K562 (cell line): ENCODE results near the gene XRCC3. TPM values are rescaled to one million over a fixed set of nuclear protein-coding genes. Genes with fewer than 3 reads are reported as not detected.

Experiments
- ATAC-seq: fragments of 200-7000 bp; cut with Tn5 transposase; 3 replicates; pipeline ENCODE4 v1.9.1; 2020; ENCODE audit warnings: moderate library complexity
- BruUV-seq: library from RNA; stranded (reverse); fragments of 400-500 nt; replicated peaks from 2 replicates; lab custom pipeline; 2021; lab: Mats Ljungman, UMichigan
- CTCF ChIA-PET: fragments of 300-600 bp; formaldehyde crosslinking; extraction: SDS; loops from one replicate; lab custom pipeline; 2021; ENCODE audit warnings: low intra/inter-chr PET ratio; lab: Yijun Ruan, JAX
- POLR2A ChIA-PET: fragments of 300-600, 350-650 bp; sonication (Branson Sonifier 250); formaldehyde crosslinking; extraction: SDS; loops from one replicate; lab custom pipeline; 2021; ENCODE audit warnings: antibody characterized with exemption, inconsistent platforms; lab: Yijun Ruan, JAX
- DNase-seq, 4 experiments: peaks; one replicate each; pipeline versions ENCODE4 v3.0.0 to v3.0.0-alpha.2; 2011 to 2018; ENCODE audit warnings: low spot score in 3 of 4, mixed read lengths in 3 of 4; ENCODE audit errors: extremely low read depth in 1 of 4
- FAIRE-seq: peaks from 2 replicates; lab custom pipeline; 2011; peaks lifted over from hg19 to GRCh38; lab: Jason Lieb, UNC
- H2AFZ ChIP-seq: 2 replicates; pipeline ENCODE4 v1.6.0; 2011; ENCODE audit warnings: low read depth, low read length, control low read depth, inconsistent platforms
- H3K27ac ChIP-seq: fragments of 200-600 bp; 3 replicates; pipeline ENCODE4 v1.8.0; 2011; ENCODE audit warnings: low read depth, mild to moderate bottlenecking, control low read depth, inconsistent platforms, low read length, moderate library complexity, mixed read lengths; ENCODE audit errors: extremely low read depth
- H3K27me3 ChIP-seq, 2 experiments: fragments of 300-600 bp in 1 of 2; 2 replicates in 1 of 2; 3 replicates in 1 of 2; pipeline versions ENCODE4 v1.6.0 to v1.8.0; 2011; ENCODE audit warnings: inconsistent platforms in 2 of 2, low read length in 2 of 2, mild to moderate bottlenecking in 1 of 2, mixed read lengths in 1 of 2, moderate library complexity in 1 of 2; ENCODE audit not compliant: control insufficient read depth in 2 of 2, insufficient read depth in 2 of 2
- H3K36me3 ChIP-seq: fragments of 300-600 bp; 3 replicates; pipeline ENCODE4 v1.8.0; 2011; ENCODE audit warnings: mild to moderate bottlenecking, low read length, inconsistent platforms; ENCODE audit not compliant: control insufficient read depth, insufficient read depth
- H3K4me1 ChIP-seq, 2 experiments: fragments of 200-600 bp in 1 of 2; replicated peaks in 1 of 2; 2 replicates in 1 of 2; 3 replicates in 1 of 2; pipeline versions ENCODE4 v1.5.1 to v1.8.0; 2011; ENCODE audit warnings: inconsistent platforms in 2 of 2, low read length in 2 of 2, mild to moderate bottlenecking in 1 of 2, mixed read lengths in 1 of 2, moderate library complexity in 1 of 2; ENCODE audit not compliant: control insufficient read depth in 2 of 2, insufficient read depth in 2 of 2
- H3K4me2 ChIP-seq: 2 replicates; pipeline ENCODE4 v1.6.1; 2011; ENCODE audit warnings: low read length, control low read depth, inconsistent platforms, mixed read lengths; ENCODE audit not compliant: insufficient read depth
- H3K4me3 ChIP-seq: fragments of 200-600 bp; sonication (generic), shearing (Covaris generic); 2 replicates; pipeline ENCODE4 v1.5.1; 2016; ENCODE audit warnings: control low read depth, inconsistent platforms
- H3K79me2 ChIP-seq: fragments of 200-600 bp; 3 replicates; pipeline ENCODE4 v1.8.0; 2011; ENCODE audit warnings: low read length, inconsistent platforms; ENCODE audit not compliant: control insufficient read depth, insufficient read depth
- H3K9ac ChIP-seq, 2 experiments: 2 replicates each; pipeline versions ENCODE4 v1.6.0 to v1.6.1; 2011; ENCODE audit warnings: low read depth in 2 of 2, low read length in 2 of 2, control low read depth in 1 of 2, inconsistent platforms in 1 of 2, mild to moderate bottlenecking in 1 of 2, mixed read lengths in 1 of 2; ENCODE audit not compliant: insufficient read depth in 1 of 2
- H3K9me1 ChIP-seq: one replicate; pipeline ENCODE4 v1.6.0; 2011; ENCODE audit warnings: inconsistent platforms, mild to moderate bottlenecking, low read length, moderate library complexity; ENCODE audit not compliant: control insufficient read depth, insufficient read depth
- H3K9me3 ChIP-seq: replicated peaks from 2 replicates; pipeline ENCODE4 v1.5.1; 2011; ENCODE audit warnings: low read depth, low read length, inconsistent platforms; ENCODE audit not compliant: control insufficient read depth, insufficient read depth
- H4K20me1 ChIP-seq: replicated peaks from 2 replicates; pipeline ENCODE4 v1.6.1; 2011; ENCODE audit warnings: low read length, inconsistent platforms, mixed read lengths; ENCODE audit not compliant: control insufficient read depth, insufficient read depth
- CBFA2T3 ChIP-seq: fragments of 450-650 bp; IDR thresholded peaks from 2 replicates; pipeline ENCODE4 v1.6.1; 2017
- CBX5 ChIP-seq: IDR thresholded peaks from 2 replicates; pipeline ENCODE4 v1.6.1; 2014; ENCODE audit warnings: low read depth, borderline replicate concordance
- DEAF1 ChIP-seq: fragments of 450-650 bp; formaldehyde crosslinking; IDR thresholded peaks from 2 replicates; pipeline ENCODE4 v1.4.0; 2020; ENCODE audit warnings: mild to moderate bottlenecking, moderate library complexity
- EGR1 ChIP-seq: fragments of 450-650 bp; conservative IDR thresholded peaks from 2 replicates; pipeline ENCODE4 v1.6.1; 2017; ENCODE audit warnings: mild to moderate bottlenecking
- ELF2 ChIP-seq: fragments of 250-450 bp; sonication (Bioruptor Pico); IDR thresholded peaks from 2 replicates; pipeline ENCODE4 v1.5.0; 2021; ENCODE audit warnings: mild to moderate bottlenecking
- KLF6 ChIP-seq: fragments of 250-450 bp; sonication (Bioruptor Pico); IDR thresholded peaks from 2 replicates; pipeline ENCODE4 v1.4.0; 2020; ENCODE audit warnings: mild to moderate bottlenecking, moderate library complexity, borderline replicate concordance
- MTA2 ChIP-seq: fragments of 450-650 bp; IDR thresholded peaks from 2 replicates; pipeline ENCODE4 v1.6.1; 2016; ENCODE audit warnings: low read depth
- NCOA6 ChIP-seq: fragments of 450-650 bp; IDR thresholded peaks from 2 replicates; pipeline ENCODE4 v1.6.1; 2017; ENCODE audit warnings: mild to moderate bottlenecking
- NFATC3 ChIP-seq: fragments of 450-650 bp; IDR thresholded peaks from 2 replicates; pipeline ENCODE4 v1.6.1; 2017; ENCODE audit warnings: mild to moderate bottlenecking
- NR2C2 ChIP-seq, 2 experiments: fragments of 200-800 bp in 1 of 2; sonication (Bioruptor generic) in 1 of 2; sonication (generic) in 1 of 2; formaldehyde crosslinking in 1 of 2; IDR thresholded peaks; 2 replicates each; pipeline versions ENCODE4 v1.6.1 to v1.8.0; 2016 to 2022; ENCODE audit warnings: mild to moderate bottlenecking in 1 of 2, missing compliant biosample characterization in 1 of 2, missing genetic modification characterization in 1 of 2, missing genetic modification reagents in 1 of 2
- RBM17 ChIP-seq: fragments of 200-400 bp; formaldehyde crosslinking; IDR thresholded peaks from 2 replicates; pipeline ENCODE4 v1.6.1; 2017; ENCODE audit warnings: low read depth, mild to moderate bottlenecking, low read length, borderline replicate concordance
- ZNF197 ChIP-seq: fragments of 200-800 bp; sonication (Bioruptor generic); IDR thresholded peaks from 2 replicates; pipeline ENCODE4 v1.6.1; 2016; ENCODE audit warnings: low read depth, missing genetic modification characterization, missing compliant biosample characterization
- ZNF253 ChIP-seq: fragments of 250-450 bp; sonication (Bioruptor Pico); conservative IDR thresholded peaks from 2 replicates; pipeline ENCODE4 v1.6.1; 2021; ENCODE audit warnings: mild to moderate bottlenecking
- ZNF764 ChIP-seq: fragments of 250-450 bp; sonication (Bioruptor Pico); IDR thresholded peaks from 2 replicates; pipeline ENCODE4 v1.4.0; 2020; ENCODE audit warnings: low read depth, mild to moderate bottlenecking, moderate library complexity
- WGBS: fragments of 100-300 bp; shearing (Covaris generic); methylation state at CpG from one replicate; pipeline ENCODE4 v1.1.6; 2016; ENCODE audit warnings: low coverage, mixed read lengths; ENCODE audit not compliant: insufficient coverage; ENCODE audit errors: missing lambda C conversion rate; 5-methylcytosine and 5-hydroxymethylcytosine counted together
- in situ Hi-C: fragments of 300-500 bp; cut with MboI; formaldehyde crosslinking; loops from 4 replicates; pipeline ENCODE4 v1.15.0; 2018; ENCODE audit warnings: inconsistent platforms, mixed read lengths
- intact Hi-C: fragments of 100-400 bp; cut with micrococcal nuclease; formaldehyde crosslinking; loops from 2 replicates; pipeline ENCODE4 v1.14.2; 2022
- polyA plus RNA-seq, 8 experiments: library from polyadenylated mRNA; depleted of rRNA in 4 of 8; stranded (reverse) in 5 of 8; unstranded in 3 of 8; fragments of >200 nt; fragmentation: Nextera tagmentation in 2 of 8; fragmentation: Illumina TruSeq in 1 of 8; extraction: Ambion mirVana in 2 of 8; extraction: Trizol in 1 of 8; gene quantifications; 2 replicates each; pipeline versions ENCODE4 v1.2.1 to v1.2.3, GENCODE V29; 2011 to 2014; ENCODE audit warnings: inconsistent platforms in 1 of 8, missing spikeins in 1 of 8
- total RNA-seq, 7 experiments: library from RNA; depleted of rRNA in 6 of 7; stranded (reverse); fragments of >200 nt in 6 of 7; fragmentation: Illumina TruSeq in 2 of 7; extraction: Trizol in 2 of 7; gene quantifications; 2 replicates each; pipeline versions ENCODE4 v1.2.1 to v1.2.3, GENCODE V29; 2011 to 2021; ENCODE audit warnings: low replicate concordance in 1 of 7

Gene XRCC3
- total and polyA plus RNA-seq, 9 of the 15 experiments (the other 6 are each of a cell fraction or from before 2014, with no cell fraction given), result 0.34 to 59.3 (median 30.3) TPM

GRCh38 chr14:103740991-103741689 lies 25.9 kb upstream of the XRCC3 start:
- Histone ChIP-seq H3K9ac (no peak overlapping the region), H4K20me1 (no peaks in the 10 kb centered on the region), H3K4me1 (peaks cover 0 to 10% of the 10 kb centered on the region in 2 experiments; a peak in 3 of 5 replicates), H3K9me3 (no peaks in the 10 kb centered on the region), H3K9me1 (no peaks in the 10 kb centered on the region), H3K36me3 (no peaks in the 10 kb centered on the region), H3K79me2 (no peaks in the 10 kb centered on the region), H3K4me3 (no peak overlapping the region), H3K4me2 (no peak overlapping the region), H3K27me3 (peaks cover 0 to 19% of the 10 kb centered on the region in 2 experiments; a peak in 2 of 5 replicates), H2AFZ (peak overlapping the region; percentile 33; the same call in 1 of the 2 replicates), H3K27ac (no peak overlapping the region)
- BruUV-seq, result no TSS peak
- intact Hi-C loops, result no loop called here
- ATAC-seq (no peak), FAIRE-seq (no peak), DNase-seq (no peak)
- TF ChIP-seq ZNF253 (no peak), ELF2 (CRISPR knock-in tag) (no peak), RBM17 (no peak)
- in situ Hi-C loops, result no loop called here
- CTCF ChIA-PET, result no interaction called here
- 52% methylated on average over 9 of the region's 14 CpGs for WGBS
- POLR2A ChIA-PET, result no interaction called here

DNA sequence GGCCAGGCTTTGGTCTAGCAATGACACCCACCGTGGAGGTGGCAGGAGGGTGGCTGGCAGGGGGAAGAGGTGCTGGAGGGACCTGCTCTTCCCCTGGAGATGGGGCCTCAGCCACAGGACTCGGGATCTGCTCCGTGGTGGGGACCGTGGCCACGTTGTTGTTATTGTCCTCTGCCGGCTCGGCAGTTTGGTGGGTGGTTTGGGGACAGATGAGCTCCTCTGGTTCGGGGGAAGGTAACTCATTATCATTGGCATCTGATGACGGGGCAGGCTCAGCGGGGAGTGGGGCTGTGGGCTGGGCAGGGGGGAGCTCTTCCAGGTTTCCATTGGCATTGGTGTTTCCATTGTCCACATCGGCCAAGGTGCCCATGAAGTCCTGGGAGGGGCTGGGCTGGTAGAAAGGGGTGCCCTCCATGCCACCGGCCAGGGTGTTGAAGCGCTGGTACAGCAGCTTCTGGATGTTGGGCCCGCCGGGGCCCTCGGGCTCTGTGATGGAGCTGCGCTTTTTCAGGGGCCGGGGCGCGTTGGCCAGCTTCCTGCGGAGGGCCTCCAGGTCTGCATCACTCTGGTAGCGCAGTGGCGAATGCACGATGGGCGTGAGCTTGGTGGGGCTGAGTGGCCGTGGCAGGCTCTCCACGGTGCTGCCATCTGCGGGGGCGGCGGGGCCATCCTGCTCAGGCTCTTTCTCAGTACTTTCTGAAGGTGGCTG lies 24.7 kb upstream of the XRCC3 start:
- no peaks in the 10 kb centered on the region for H3K79me2 ChIP-seq
- in situ Hi-C loops (no loop called here), intact Hi-C loops (no loop called here)
- ATAC-seq (no peak), DNase-seq (no peak), FAIRE-seq (no peak)
- H4K20me1 ChIP-seq, result no peaks in the 10 kb centered on the region
- ChIA-PET POLR2A (interaction anchor here (0.7 to 1.2 kb wide), 2 partner anchors 25 to 65 kb away, joined by 3 read pairs; partner anchors contain the start of genes XRCC3 and ZFYVE21), CTCF (no interaction called here)
- BruUV-seq, result no TSS peak
- H3K9ac ChIP-seq, result peak overlapping the region in 1 of 2 experiments; percentile 17; a peak in 1 of 4 replicates
- no peaks in the 10 kb centered on the region for H3K9me1 ChIP-seq
- no peaks in the 10 kb centered on the region for H3K36me3 ChIP-seq
- H3K4me1 ChIP-seq, result peaks cover 0 to 10% of the 10 kb centered on the region in 2 experiments; a peak in 3 of 5 replicates
- H3K27me3 ChIP-seq, result peaks cover 0 to 19% of the 10 kb centered on the region in 2 experiments; a peak in 2 of 5 replicates
- H3K4me2 ChIP-seq, result no peak overlapping the region
- WGBS, result 83% methylated on average over 14 of the region's 30 CpGs
- no peak overlapping the region for H2AFZ ChIP-seq
- H3K4me3 ChIP-seq, result no peak overlapping the region
- H3K9me3 ChIP-seq, result no peaks in the 10 kb centered on the region
- H3K27ac ChIP-seq, result no peak overlapping the region
- TF ChIP-seq CBX5, result no peak
- no peak for TF ChIP-seq ZNF764
- TF ChIP-seq NR2C2 (CRISPR knock-in tag; IDR thresholded peaks at IDR 0.05), result no peak
- no peak for TF ChIP-seq NR2C2 (tag; IDR thresholded peaks at IDR 0.05)
- TF ChIP-seq KLF6 (CRISPR knock-in tag), result no peak
- no peak for TF ChIP-seq ZNF197 (CRISPR knock-in tag)
- TF ChIP-seq CBFA2T3, result no peak
- no peak for TF ChIP-seq NCOA6
- no peak for TF ChIP-seq NFATC3
- no peak for TF ChIP-seq EGR1
- TF ChIP-seq MTA2, result no peak
- no peak for TF ChIP-seq DEAF1 (CRISPR knock-in tag)
